ENCODE measurements around the gene EML6.

DNA sequence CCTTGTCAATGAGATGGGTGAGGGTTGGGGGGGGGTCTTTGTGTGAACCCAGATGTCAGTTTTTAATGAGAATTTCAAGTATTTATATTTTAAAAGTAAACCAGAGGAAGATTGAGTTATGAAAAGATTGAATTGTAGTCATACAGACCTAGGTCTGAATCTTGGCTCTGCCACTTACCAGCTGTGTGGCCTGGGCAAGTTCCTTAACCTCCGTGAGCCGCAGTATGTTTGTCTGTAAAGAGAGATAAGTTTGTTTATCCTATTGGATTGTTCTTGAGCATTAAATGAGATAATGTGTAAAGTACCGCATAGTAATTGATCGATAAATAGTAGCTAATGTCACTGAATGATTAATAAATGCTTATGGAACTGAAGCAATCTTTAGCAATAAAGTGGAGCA lies 63.8 kb downstream of the EML6 start:
- TF ChIP-seq, protein P1, sequence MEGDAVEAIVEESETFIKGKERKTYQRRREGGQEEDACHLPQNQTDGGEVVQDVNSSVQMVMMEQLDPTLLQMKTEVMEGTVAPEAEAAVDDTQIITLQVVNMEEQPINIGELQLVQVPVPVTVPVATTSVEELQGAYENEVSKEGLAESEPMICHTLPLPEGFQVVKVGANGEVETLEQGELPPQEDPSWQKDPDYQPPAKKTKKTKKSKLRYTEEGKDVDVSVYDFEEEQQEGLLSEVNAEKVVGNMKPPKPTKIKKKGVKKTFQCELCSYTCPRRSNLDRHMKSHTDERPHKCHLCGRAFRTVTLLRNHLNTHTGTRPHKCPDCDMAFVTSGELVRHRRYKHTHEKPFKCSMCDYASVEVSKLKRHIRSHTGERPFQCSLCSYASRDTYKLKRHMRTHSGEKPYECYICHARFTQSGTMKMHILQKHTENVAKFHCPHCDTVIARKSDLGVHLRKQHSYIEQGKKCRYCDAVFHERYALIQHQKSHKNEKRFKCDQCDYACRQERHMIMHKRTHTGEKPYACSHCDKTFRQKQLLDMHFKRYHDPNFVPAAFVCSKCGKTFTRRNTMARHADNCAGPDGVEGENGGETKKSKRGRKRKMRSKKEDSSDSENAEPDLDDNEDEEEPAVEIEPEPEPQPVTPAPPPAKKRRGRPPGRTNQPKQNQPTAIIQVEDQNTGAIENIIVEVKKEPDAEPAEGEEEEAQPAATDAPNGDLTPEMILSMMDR (IDR thresholded peaks at IDR 0.05): no peak
- TF ChIP-seq POLR2A (IDR thresholded peaks at IDR 0.05): no peak
